GM18873 (cell line): ENCODE data around the gene VKORC1L1.
"Not testable (repeated sequence)": the region's sequence is repeated elsewhere in the genome, so short reads cannot be mapped to it uniquely, and the experiment has no call there.

Experiments used
- ATAC-seq: cut with Tn5 transposase; IDR thresholded peaks from one replicate; pipeline ENCODE4 v1.9.1; 2021; ENCODE audit warnings: mild to moderate bottlenecking, moderate library complexity, moderate number of reproducible peaks; ENCODE audit not compliant: unreplicated experiment, low FRiP score

The VKORC1L1 gene

GRCh38 chr7:65927489-65928448 lies 54.9 kb downstream of the VKORC1L1 start:
- no peak for ATAC-seq

- ATAC-seq, result no peak
Measured at GRCh38 chr7:65931685-65932084, 58.8 kb downstream of the VKORC1L1 start.

GRCh38 chr7:65937296-65937695 lies 64.4 kb downstream of the VKORC1L1 start:
- no peak for ATAC-seq

DNA sequence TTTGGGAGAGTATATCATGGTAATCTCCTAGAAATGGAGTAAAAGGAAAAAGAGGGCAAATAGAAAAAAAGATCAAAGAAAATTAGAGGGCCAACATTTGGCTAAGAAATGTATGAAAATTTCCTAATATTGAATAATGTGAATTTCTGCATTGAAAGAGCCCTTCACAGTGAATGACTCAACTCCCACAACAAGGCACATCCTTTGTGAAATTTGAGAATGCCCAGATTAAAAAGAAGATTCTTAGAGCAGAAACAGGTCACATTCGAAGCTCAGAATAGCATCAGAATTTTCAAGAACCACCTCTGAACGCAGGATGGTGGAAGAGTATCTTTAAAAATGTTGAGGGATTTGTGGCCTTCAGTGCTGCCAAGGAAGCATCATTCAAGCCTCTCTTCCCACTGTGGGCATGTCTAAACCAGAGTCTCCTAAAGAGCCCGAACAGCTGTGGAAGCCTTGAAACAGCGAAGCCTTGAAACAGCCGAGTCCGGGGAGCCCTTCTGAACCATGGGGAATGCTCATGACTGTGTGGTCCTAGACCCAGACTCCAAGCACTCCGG lies 65.5 kb downstream of the VKORC1L1 start:
- no peak for ATAC-seq

DNA sequence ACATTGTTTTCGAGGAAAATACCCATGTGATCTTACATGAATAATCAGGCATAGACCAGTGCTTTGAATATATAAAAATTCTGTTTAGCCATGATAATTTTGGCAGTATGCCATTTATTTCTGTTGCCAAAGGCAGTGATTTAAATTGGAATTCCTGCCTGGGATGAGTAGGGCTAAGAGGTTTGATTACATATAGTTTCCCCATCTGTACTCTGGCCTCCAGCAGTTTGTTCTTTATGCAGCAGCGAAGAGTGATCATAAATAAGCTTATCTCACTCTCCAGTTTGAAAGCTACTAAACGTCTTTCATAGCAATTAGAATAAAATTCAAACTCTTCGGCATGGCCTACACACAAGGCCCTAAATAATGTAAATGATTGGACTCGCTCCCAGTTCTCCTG lies 72.9 kb downstream of the VKORC1L1 start:
- not testable (repeated sequence) for ATAC-seq

DNA sequence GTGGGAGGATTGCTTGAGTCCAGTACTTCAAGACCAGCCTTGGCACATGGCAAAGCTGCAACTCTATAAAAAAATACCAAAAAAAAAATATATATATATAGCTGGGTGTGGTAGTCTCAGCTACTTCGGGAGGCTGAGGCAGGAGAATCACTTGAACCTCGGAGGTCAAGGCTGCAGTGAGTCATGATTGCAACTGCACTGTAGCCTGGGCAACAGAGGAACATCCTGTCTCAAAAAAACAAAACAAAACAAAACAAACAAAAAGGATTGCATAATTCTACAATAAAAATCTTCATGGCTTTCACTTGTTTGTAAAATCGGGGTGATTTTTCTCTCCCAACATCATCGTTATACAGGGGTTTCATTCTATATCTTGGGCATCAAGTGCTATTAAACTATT lies 74.0 kb downstream of the VKORC1L1 start:
- no peak for ATAC-seq

GRCh38 chr7:65951837-65952578 lies 79.1 kb downstream of the VKORC1L1 start:
- no peak for ATAC-seq

DNA sequence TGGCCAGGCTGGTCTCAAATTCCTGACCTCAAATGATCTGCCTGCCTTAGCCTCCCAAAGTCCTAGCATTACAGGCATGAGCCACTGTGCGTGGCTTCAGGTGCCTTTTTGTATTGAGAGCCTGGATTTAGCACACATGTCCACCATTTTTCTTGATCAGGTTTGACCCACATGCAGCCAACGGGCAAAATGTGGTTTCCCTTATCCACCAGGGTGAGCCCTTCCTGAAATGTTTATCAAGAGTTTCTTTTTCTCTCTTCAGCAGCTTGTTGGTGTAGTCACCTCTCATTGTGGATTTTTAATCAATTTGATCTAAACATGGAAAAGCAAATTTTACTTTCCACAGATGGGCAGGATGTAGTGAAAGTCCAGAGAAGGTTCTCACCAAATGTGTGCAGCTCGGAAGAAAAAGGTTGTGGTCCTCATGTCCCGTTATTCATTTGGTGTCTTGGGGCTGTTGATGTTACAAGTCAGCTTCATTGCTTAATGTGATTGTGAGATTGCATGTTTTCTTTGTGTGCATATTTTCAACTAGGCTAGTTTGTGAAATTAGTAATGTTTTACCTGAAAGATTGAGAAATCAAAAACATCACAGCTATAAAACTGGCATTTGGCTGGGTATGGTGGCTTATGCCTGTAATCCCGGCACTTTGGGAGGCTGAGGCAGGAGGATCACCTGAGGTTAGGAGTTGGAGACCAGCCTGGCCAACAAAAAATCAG lies 80.3 kb downstream of the VKORC1L1 start:
- ATAC-seq, result no peak

GRCh38 chr7:65953890-65954450 lies 81.1 kb downstream of the VKORC1L1 start:
- ATAC-seq, result no peak

- no peak for ATAC-seq
Measured at GRCh38 chr7:65955718-65956117, 82.8 kb downstream of the VKORC1L1 start.

GRCh38 chr7:65960351-65961074 lies 87.6 kb downstream of the VKORC1L1 start:
- ATAC-seq, result no peak

GRCh38 chr7:65962033-65962432 lies 89.2 kb downstream of the VKORC1L1 start:
- no peak for ATAC-seq

DNA sequence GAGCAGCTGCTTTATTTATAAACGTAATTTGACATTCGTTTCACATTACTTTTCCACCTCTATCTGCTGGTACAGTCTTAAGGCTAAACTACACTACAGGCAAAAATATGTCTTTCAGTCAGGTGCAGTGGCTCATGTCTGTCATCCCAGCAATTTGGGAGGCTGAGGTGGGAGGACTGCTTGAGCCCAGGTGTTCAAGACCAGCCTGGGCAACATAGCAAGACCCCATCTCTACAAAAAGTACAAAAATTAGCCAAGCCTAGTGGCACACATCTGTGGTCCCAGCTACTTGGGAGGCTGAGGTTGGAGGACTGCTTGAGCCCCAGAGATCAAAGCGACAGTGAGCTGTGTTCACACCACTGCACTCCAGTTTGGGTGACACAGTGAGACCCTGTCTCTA lies 91.8 kb downstream of the VKORC1L1 start:
- not testable (repeated sequence) for ATAC-seq

DNA sequence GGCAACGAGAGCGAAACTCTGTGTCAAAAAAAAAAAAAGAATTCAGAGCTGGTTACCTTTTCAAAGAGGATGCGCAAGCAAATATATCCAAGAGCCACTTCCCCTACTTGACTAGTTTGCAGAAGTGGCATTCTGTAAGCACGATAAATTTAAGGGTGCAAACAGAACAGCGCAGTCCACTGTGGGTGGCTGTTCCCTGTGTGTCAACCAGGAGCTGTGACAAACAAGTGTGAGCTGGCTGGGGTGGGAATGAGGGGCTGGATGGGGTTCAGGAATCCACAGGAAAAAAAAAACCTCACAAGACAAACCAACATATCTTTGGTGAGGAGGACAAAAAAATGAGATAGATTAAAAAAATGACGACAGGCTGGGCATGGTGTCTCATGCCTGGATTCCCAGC lies 93.3 kb downstream of the VKORC1L1 start:
- no peak for ATAC-seq

- no peak for ATAC-seq
Measured at GRCh38 chr7:65967361-65968155, 94.7 kb downstream of the VKORC1L1 start.

DNA sequence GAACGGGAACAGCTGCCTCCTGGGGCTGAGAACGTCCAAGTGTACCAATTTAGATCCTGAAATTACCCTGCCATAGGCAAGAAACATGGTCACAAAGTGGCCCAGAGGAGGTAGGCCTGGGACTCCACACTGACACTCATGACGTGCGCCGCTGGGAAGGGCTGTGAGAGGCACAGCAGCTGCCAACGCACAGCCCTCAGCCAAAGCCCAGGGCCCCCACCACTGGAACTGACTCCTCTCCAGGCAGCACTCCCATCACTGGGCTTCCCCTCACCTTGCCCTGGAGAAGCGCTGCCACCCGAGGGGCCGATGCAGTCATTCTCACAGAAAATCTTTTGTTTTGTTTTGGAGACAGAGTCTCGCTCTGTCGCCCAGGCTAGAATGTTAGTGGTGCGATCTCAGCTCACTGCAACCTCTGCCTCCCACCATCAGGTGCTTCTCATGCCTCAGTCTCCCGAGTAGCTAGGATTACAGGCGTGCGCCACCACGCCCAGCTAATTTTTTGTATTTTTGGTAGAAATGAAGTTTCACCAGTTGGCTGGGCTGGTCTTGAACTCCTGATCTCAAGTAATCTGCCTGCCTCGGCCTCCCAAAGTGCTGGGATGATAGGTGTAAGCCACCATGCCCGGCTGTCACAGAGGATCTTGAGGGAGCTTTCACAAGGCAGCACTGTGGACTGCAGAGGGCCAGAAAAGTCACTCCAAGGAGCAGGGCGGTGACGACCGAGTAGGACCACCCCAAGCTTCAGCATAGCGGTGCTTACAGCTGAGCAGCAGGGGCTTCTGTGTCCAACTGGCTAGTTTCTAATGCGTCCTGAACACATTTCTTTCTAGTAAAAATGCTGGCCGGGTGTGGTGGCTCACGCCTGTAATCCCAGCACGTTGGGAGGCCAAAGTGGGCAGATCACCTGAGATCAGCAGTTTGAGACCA lies 95.6 kb downstream of the VKORC1L1 start:
- no peak for ATAC-seq

- ATAC-seq, result no peak
Measured at GRCh38 chr7:65971021-65971420, 98.1 kb downstream of the VKORC1L1 start.

GRCh38 chr7:65972976-65973375 lies 100.1 kb downstream of the VKORC1L1 start:
- ATAC-seq, result no peak
